NCI-H69 (cell line): ENCODE data around the gene SMG6.
"Not testable (repeated sequence)": the region's sequence is repeated elsewhere in the genome, so short reads cannot be mapped to it uniquely, and the experiment has no call there.

Source experiments
- DNase-seq: peaks from one replicate; lab custom pipeline; 2025; lab: John Stamatoyannopoulos, UW

The SMG6 gene

DNA sequence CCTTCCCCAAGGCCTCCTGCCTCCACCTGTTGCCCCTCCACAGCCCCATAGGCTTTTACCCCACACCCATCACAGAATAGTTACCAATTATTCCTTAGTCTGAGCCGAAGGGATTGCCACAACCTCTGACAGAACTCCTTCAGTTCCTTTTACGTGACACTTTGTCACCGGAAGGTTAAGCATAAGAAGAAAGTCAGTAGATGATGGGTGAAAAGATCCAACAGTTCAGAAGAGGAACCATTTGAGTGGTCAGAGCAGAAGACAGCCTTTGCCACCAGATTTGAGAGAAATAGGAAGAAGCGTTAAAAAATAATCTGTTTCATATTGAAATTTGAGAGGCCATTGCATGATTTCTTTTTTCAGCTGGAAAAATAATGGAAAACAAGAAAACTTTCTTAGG, 1.3 kb upstream of the SMG6 start:
- DNase-seq, result no peak

DNA sequence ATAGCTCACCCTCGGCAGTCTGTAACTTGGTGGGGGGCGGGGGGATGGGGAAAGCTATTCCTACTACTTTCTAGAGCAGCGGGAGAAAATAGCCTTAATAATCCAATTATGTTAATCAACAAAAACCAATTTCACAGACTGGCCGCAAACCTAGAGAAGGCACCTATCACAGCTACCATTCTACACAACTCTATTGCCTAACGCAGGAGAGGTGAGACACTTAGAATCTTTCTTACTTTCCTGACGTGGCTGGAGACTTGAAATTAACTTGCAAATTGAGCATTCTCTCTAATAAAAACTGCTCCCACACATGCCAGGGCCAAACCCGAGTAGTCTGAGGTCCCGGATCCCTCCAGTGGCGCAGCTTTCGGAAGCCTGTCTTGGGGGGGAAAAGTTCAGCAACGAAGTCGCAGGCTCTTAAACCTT, 794 bp downstream of the SMG6 start:
- DNase-seq, result no peak

DNA sequence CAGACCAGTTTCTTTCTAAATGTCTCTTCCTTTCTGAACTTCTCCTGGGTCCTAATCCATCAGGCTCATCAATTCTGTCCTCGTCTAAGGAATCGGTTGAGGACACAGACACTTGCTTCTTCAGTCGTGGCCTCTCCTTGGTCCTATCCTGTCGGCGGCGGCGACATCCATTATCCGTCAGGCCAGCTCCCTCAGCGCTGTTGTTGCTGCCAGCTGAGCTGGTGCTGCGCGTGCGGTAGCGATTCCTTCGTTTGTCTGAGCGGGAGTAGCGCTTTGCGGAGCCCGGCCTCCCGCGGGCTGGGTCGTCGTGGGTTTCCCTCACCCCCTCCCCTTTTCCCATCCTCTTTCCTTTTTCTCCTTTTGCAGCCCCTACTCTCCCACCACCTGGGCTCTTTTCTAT, 3.8 kb downstream of the SMG6 start:
- no peak for DNase-seq

DNA sequence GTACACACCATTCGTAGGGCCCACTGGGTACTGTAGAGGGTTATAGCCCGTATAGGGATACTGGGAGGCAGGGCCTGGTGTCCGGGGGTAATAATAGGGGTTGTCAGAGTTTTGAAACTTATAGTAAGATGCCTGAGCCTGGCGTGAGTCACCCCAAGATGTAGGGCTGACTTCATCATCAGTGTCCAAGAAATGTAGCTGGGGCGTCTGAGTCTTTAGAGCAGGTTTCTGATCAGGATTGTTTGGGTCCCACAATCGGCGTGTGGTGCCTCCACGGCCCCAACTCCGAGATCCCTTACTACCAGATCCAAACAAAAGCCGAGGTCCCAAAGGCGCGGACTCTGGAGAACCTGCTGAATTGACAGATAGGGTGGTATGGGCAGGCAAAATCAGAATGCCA, 4.4 kb downstream of the SMG6 start:
- DNase-seq, result no peak

DNA sequence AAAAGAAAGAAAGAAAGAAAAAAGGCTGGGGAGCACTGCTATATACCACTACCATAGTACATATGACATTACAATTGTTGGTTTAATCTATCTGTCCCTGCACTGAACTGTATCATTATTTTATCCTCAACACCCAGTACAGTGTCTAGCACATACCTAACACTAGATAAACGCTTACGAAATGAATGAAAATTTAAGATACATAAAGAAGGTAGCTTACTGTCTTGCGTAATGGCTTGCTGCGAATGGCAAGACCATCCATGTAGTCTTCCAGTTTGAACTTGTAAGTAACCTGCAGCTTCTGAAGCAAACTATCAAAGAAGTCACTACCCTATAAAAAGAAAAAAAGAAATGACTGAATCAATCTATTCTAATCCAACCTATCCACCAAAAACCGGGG, 6.6 kb downstream of the SMG6 start:
- no peak for DNase-seq

DNA sequence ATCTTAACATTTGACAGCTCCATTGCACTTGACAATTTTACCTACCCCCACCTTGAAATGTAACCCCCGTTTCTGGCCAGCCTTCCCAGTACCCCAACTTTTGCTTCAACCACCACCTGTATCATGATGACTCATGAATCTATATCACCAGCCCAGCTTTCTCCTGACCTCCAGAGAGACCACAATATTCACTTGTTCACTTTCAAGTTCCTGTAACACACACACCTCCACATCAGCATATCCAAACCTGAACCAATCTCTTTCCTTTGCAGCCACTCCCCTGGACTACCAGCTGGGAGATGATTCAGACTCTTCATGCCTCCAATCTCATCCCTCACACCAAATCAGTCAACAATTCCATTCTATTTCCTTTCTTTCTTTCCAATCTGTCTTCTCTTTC, 8.0 kb downstream of the SMG6 start:
- DNase-seq, result no peak

DNA sequence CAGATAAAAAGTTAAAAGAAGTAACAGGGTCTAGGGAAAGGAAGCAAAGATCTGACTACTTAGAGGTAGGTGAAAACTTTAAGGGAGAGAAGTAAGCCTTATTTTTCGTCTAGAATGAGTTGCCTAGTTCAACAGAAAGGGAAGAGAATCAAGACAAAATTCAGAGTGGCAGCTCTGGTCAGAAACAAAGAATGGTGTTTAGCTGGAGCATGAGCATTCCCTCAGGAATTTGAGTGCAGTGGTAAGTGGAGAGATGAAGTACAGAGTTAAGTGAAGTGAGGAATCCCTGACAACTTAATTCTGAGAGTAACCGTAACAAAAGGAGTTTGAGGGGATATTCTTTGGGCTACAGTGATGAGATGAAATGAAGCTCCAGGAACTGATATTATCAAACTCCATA, 11.5 kb downstream of the SMG6 start:
- DNase-seq, result no peak

DNA sequence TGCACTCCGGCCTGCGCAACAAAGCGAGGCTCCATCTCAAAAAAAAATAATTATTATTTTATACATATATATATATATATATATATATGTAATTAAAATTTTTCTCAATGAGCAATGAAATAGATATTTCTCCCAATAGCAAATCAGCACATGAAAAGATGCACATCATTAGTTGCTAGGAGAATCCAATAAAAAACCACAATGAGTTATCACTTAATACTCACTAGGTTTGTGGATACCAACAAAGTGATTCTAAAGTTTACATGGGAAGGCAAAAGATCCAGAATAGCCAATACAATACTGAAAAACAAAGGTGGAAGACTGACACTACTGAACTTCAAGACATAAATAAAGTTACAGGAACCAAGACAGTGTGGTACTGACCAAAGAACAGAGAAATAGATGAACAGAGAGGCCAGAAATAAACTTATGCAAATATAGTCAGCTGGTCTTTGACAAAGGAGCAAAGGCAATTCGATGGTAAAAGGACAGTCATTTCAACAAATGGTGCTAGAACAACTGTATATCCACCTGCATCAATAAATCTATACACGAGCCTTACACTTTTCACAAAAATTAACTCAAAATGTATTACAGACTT, 13.6 kb downstream of the SMG6 start:
- no peak for DNase-seq

DNA sequence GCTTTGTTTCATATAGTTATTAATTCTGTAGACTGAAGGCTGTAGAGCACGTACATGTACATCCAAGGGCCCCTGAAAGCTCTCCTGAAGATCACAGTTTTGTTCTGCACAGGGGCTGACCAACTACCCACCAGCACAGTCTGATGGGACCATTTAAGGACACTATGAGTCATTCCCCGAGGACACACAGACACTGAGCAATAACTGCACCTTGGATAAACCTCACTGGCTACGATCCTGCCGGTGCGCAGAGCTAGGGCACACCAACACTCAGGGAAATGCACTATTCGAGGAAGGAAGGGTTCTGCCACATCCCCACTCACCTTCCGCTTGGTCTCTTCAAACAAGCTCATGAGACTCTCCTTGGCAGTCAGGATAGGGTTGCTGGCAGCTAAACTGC, 20.3 kb downstream of the SMG6 start:
- no peak for DNase-seq

DNA sequence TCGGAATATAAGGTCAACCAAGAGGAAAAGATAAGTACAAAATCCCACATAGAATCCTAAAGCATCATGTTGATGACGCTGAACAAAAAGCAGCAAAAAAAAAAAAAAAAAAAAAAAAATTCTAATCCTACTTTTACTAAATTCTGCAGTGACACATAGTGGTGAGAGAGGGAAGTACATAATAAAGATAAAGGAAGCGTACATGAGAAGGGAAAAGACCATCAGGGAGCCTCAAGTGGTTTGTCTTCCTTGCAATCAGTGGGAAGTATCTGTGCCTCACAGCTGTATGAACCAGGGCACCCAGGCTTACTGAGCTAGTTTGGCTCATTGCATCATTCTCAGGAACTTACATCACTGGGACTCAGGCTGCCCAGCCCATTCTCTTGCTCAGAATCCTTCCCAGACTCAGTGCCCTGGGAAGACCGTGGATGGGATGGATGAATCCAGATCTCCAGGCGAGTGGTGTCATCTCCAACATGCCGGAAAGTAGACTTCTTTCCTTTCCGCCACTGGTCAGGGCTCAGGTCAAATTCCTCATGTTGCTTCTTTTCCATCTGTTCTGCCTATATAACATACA, 21.2 kb downstream of the SMG6 start:
- DNase-seq, result peak; percentile 35

DNA sequence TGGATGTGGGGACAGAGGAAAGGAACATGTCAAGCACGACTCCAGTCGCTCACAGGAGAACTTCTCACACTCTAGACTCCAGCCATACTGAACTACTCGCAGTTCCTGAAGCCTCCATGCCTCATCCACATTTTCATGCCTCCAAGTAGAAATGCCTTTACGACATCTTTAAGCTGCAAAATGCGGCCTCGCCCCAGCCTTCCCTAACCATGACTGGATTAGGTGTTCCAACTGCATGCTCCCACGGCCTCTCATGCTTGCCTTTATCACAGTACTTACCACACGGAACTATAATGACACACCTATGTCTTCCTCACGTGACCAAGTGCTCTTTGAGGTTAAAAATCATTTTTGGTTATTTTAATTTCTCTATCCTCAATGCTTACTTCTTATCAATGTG, 23.9 kb downstream of the SMG6 start:
- DNase-seq, result no peak

DNA sequence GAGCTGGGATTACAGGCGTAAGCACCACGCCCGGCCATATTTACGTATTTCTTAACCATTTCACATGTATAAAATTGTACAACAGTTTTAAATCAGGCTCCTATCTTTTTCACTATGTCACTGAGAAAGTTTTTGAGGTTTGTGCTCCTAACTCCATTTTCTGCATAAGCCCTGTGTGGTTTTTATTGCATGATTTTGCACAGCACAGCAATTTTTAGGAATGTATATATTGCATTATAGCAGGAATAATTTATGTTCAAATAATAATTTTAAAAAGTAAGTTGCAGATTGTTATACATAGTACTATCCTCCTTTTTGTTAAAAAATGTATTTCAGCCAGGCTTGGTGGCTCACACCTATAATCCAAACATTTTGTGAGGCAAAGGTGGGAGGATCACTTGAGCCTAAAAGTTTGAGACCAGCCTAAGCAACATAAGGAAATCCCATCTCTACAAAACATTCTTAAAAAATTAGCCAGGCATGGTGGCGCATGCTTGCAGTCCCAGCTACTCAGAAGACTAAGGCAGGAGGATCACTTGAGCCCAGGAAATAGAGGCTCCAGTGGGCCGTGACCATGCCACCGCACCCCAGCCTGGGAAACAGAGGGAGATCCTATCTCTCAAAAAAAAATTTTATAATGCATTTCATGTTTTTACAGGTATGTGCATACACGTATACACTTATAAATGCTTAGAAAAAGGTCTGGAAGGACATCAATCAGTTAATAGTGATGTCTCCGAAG, 26.0 kb downstream of the SMG6 start:
- DNase-seq, result no peak

DNA sequence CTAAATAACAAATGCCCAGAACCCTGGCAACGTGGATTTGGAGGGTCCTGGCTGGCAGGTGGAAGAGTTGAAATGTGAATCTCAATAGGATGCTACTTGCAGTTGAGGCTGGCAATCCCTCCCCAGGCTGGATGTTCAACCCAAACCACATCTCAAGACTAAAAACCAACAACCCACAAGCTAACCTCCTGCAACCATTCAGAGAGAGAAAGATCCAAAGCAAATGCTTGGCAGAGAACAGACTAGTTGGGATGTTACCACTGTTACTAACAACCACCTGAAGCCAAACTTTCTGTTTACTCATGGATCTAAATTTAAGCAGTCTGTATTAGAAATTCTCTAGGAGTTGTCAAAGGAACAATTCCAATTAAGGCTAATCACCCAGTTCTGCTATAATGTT, 27.9 kb downstream of the SMG6 start:
- DNase-seq, result no peak

DNA sequence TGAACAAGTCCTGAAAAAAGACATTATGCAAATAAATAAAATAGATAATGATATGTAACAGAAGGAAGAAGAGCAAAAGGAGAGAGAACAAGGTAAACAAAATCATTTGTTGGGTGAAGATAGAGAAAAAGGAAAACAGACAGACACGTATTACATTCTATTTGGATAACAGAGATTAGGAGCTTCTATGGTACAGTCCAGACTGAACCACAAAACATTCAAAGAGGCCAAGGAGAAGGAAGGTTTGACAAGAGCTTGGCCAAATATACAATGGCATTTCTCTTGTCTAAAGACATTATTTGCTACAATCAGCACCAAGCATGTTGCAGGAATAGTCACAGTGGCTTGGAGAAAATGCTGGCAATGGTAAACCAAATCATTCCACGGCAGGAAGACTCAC, 29.2 kb downstream of the SMG6 start:
- no peak for DNase-seq

DNA sequence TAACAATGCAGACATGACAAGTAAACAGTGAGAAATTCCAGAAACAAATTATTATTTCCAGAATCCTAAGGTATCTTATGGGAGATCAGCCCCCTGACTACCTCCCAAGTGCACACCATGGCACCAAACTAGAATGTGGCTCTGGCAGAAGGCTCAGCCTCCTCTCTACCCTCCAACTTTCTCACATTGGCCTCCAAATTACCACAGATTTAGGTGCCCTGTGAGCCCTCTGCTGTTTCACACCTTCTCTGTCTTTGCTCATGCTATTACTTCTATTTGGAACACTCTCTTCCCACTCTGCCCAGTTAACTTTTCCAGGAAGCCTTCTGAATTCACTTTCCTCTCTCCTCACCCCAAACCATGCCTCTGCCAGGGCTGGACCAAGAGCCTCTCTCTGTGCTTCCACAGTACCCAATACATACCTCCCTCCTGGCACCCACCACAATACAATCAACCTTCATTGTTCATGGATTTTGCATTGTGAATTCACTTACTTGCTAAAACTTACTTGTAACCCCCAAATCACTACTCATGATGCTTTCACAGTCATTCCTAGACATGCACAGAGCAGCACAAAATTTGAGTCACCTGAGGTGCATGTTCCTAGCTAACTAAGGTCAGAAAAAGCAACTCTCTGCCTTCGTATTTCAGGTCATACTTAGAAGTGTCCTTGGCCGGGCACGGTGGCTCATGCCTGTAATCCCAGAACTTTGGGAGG, 31.4 kb downstream of the SMG6 start:
- DNase-seq, result no peak

DNA sequence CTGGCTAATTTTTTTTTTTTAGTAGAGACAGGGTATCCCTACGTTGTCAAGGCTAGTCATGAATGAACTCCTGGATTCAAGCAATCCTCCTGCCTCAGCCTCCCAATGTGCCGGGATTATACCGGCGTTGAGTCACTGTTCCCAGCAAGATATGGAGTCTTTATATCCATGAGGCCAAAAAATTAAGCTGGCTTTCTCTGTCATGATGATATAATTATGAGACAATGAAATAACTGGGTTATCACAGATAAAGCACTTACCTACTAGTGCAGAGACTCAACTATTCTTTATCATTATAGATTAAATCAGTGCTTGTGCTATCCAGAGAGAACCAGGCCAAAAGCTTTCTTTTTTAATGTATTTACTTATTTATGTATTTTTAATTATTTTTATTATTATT, 36.2 kb downstream of the SMG6 start:
- DNase-seq, result no peak

DNA sequence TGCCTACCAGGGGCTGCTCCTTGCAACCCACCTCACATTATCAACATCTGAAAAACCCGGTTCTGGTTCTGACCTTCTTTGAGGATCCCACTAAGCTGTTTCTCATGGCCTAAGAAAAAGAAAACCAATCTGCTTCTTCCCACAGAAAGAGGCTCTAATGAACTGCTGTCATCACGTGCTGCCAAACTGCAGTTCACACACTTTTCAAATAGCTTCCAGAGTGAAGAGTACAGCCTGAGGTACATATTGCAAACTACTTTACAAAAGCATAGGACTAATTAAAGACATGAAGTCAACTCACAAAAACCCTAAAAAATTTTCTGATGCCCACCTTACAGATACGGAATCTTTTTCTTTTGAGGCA, 36.7 kb downstream of the SMG6 start:
- DNase-seq, result no peak

DNA sequence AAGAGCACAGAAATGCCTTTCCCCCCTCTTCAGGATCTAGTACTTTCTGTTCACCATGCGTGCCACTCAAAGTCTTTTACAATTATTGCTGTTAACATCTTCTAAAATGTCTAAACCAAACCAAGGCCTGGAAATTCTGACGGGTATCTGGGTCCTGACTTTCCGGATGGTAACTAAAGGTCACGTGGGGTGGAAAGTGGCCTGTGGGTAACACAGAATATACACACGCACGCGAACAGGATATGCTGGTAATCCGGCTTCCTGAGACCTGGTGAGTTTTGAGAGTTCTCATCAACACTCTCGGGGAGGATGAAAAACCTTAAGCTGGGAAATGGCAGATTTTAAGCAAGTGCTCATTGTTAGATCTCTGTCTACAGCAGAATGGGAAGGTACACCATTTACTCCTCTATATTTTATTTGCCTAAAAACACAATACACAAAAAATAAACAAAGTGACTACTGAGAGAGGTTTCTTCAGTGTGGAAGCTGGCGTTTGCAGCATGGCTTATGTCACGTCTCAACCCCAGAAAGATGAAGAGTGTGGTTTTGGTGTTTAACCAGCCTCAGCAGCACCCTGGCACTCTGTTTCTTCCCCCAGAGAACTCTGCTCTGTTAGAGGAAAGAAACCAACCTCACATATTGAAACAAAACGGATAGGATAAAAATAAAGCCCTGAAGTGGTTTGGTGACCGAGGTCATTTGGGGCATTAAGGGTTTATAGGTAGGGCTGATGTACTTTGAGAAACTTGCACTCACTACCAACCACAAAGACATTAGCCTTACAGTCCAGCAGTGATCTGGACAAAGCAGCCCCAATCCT, 37.3 kb downstream of the SMG6 start:
- DNase-seq, result no peak

DNA sequence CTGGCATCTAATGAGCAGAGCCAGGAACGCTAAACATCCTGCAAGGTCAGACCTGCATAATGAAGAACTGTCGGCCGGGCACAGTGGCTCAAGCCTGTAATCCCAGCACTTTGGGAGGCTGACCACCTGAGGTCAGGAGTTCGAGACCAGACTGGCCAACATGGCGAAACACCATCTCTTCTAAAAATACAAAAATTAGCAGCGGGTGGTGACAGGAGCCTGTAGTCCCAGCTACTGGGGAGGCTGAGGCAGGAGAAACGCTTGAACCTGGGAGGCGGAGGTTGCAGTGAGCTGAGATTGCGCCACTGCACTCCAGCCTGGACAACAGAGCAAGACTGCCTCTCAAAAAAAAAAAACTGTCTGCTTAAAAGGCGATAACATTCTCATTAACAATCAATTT, 38.4 kb downstream of the SMG6 start:
- not testable (repeated sequence) for DNase-seq

DNA sequence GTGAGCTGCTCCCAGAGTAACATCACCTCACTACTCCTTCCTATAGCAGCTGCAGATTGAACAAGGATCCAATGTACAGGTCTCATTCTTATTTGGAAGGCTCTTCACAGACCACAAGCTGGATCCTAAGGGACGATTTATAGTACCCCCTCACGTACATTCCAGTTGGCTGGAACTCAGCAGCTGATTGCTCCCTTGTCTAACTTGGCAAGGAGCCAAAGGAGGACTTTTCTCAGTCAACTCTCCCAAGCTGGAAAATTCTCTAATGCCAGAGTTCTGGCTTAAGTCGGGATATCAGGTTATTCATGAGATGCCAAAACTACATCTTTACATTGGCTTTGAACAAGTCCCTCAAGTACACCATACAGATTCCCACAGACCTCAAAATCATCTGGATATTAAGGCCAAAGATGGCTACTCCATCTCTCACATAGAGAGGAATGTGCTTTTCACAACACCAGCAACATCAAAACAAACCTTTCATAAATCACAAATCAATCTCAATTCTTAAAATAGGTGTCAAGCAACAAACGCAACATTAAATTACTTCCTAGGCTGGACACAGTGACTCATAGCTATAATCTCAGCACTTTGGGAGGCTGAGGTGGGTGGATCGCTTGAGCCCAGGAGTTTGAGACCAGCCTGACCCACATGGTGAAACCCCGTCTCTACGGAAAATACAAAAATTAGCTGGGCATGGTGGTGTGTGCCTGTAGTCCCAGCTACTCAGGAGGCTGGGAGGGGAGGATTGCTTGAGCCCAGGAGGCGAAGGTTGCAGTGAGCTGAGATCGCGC, 39.3 kb downstream of the SMG6 start:
- DNase-seq, result peak; percentile 9
